Mesenchymal stem cell (in vitro differentiated cells and primary cell): ENCODE data around the gene SH3TC2. TPM values are rescaled to one million over a fixed set of nuclear protein-coding genes. Genes with fewer than 3 reads are reported as not detected.

Source experiments
- DNase-seq: peaks from one replicate; pipeline ENCODE4 v3.0.0-alpha.2; 2013
- H2AFZ ChIP-seq: one replicate; pipeline ENCODE4 v1.6.1; 2013; ENCODE audit warnings: low read depth, mild to moderate bottlenecking, control low read depth, inconsistent platforms, low read length, moderate library complexity
- H2AK5ac ChIP-seq: 2 replicates; pipeline ENCODE4 v1.6.1; 2013; ENCODE audit warnings: low read length, moderate library complexity, mild to moderate bottlenecking, inconsistent platforms; ENCODE audit not compliant: severe bottlenecking
- H2BK120ac ChIP-seq: one replicate; pipeline ENCODE4 v1.6.1; 2013; ENCODE audit warnings: low read depth, mild to moderate bottlenecking, inconsistent platforms, low read length, moderate library complexity
- H2BK12ac ChIP-seq, 2 experiments: one replicate each; pipeline ENCODE4 v1.6.1; 2013; ENCODE audit warnings: inconsistent platforms in 2 of 2, low read length in 2 of 2, mild to moderate bottlenecking in 2 of 2, moderate library complexity in 2 of 2, control low read depth in 1 of 2
- H2BK15ac ChIP-seq: one replicate; pipeline ENCODE4 v1.6.1; 2013; ENCODE audit warnings: mild to moderate bottlenecking, low read depth, inconsistent platforms; ENCODE audit not compliant: poor library complexity, severe bottlenecking
- H2BK5ac ChIP-seq: 2 replicates; pipeline ENCODE4 v1.6.1; 2013; ENCODE audit warnings: low read depth, mild to moderate bottlenecking, low read length, control low read depth, inconsistent platforms; ENCODE audit not compliant: poor library complexity, severe bottlenecking
- H3K14ac ChIP-seq, 2 experiments: one replicate each; pipeline ENCODE4 v1.6.1; 2013; ENCODE audit warnings: inconsistent platforms in 2 of 2, low read length in 2 of 2, control low read depth in 1 of 2, mild to moderate bottlenecking in 1 of 2, moderate library complexity in 1 of 2
- H3K18ac ChIP-seq, 2 experiments: one replicate each; pipeline ENCODE4 v1.6.1; 2013; ENCODE audit warnings: inconsistent platforms in 2 of 2, low read length in 2 of 2, control low read depth in 1 of 2, low read depth in 1 of 2, mild to moderate bottlenecking in 1 of 2
- H3K23ac ChIP-seq, 2 experiments: one replicate each; pipeline ENCODE4 v1.6.1; 2013; ENCODE audit warnings: inconsistent platforms in 2 of 2, low read length in 2 of 2, mild to moderate bottlenecking in 2 of 2, moderate library complexity in 2 of 2, control low read depth in 1 of 2
- H3K27ac ChIP-seq: 2 replicates; pipeline ENCODE4 v1.5.1; 2013; ENCODE audit warnings: mild to moderate bottlenecking, moderate library complexity, low read length, control low read depth, inconsistent platforms; ENCODE audit not compliant: poor library complexity, severe bottlenecking
- H3K27me3 ChIP-seq, 2 experiments: 2 replicates each; pipeline versions ENCODE4 v1.6.1 to v1.7.0; 2013; ENCODE audit warnings: low read length in 2 of 2, mild to moderate bottlenecking in 2 of 2, moderate library complexity in 2 of 2, control low read depth in 1 of 2, inconsistent platforms in 1 of 2; ENCODE audit not compliant: control insufficient read depth in 1 of 2, insufficient read depth in 1 of 2
- H3K36me3 ChIP-seq, 2 experiments: 2 replicates each; pipeline versions ENCODE4 v1.6.1 to v1.7.0; 2013; ENCODE audit warnings: low read length in 2 of 2, control low read depth in 1 of 2, inconsistent platforms in 1 of 2, low read depth in 1 of 2, mild to moderate bottlenecking in 1 of 2; ENCODE audit not compliant: insufficient read depth in 2 of 2, control insufficient read depth in 1 of 2
- H3K4ac ChIP-seq, 2 experiments: one replicate each; pipeline ENCODE4 v1.6.1; 2013; ENCODE audit warnings: inconsistent platforms in 2 of 2, low read length in 2 of 2, mild to moderate bottlenecking in 2 of 2, moderate library complexity in 2 of 2, control low read depth in 1 of 2, low read depth in 1 of 2
- H3K4me1 ChIP-seq: 2 replicates; pipeline ENCODE4 v1.6.1; 2013; ENCODE audit warnings: low read depth, low read length, control low read depth; ENCODE audit not compliant: control insufficient read depth, insufficient read depth
- H3K4me2 ChIP-seq: 2 replicates; pipeline ENCODE4 v1.6.1; 2013; ENCODE audit warnings: low read length, mild to moderate bottlenecking, inconsistent platforms; ENCODE audit not compliant: poor library complexity, severe bottlenecking
- H3K4me3 ChIP-seq, 2 experiments: 2 replicates each; pipeline versions ENCODE4 v1.5.1 to v1.7.0; 2013; ENCODE audit warnings: low read length in 2 of 2, mild to moderate bottlenecking in 2 of 2, control low read depth in 1 of 2, low read depth in 1 of 2; ENCODE audit not compliant: insufficient read depth in 1 of 2
- H3K79me1 ChIP-seq: replicated peaks from 2 replicates; pipeline ENCODE4 v1.6.1; 2013; ENCODE audit warnings: mild to moderate bottlenecking, control low read depth, low read length, inconsistent platforms; ENCODE audit not compliant: poor library complexity, severe bottlenecking
- H3K9ac ChIP-seq: 2 replicates; pipeline ENCODE4 v1.7.0; 2013; ENCODE audit warnings: mild to moderate bottlenecking, low read length, moderate library complexity
- H3K9me3 ChIP-seq: 2 replicates; pipeline ENCODE4 v1.7.0; 2013; ENCODE audit warnings: mild to moderate bottlenecking, low read length; ENCODE audit not compliant: control insufficient read depth
- H4K8ac ChIP-seq: one replicate; pipeline ENCODE4 v1.6.1; 2013; ENCODE audit warnings: inconsistent platforms, mild to moderate bottlenecking, low read length, moderate library complexity
- H4K91ac ChIP-seq: one replicate; pipeline ENCODE4 v1.6.1; 2013; ENCODE audit warnings: mild to moderate bottlenecking, low read length, inconsistent platforms
- WGBS: methylation state at CpG from one replicate; pipeline ENCODE4 v1.1.7; 2013; ENCODE audit warnings: mixed read lengths; 5-methylcytosine and 5-hydroxymethylcytosine counted together
- polyA plus RNA-seq, 2 experiments: library from polyadenylated mRNA; stranded (reverse); fragments of 200-250 nt; gene quantifications; one replicate each; pipeline ENCODE4 v1.2.3, GENCODE V29; 2013

Gene SH3TC2
- polyA plus RNA-seq (2013, experiment 1 of 2) = 1.4 TPM
- polyA plus RNA-seq (2013, experiment 2 of 2) = 0.86 TPM

- Histone ChIP-seq H2AFZ (peak within 1 kb of the TSS; percentile 58), H3K9me3 (peaks cover 5% of the 10 kb centered on the region), H3K4me3 (peak within 1 kb of the TSS in 1 of 2 experiments; percentile 14), H2BK12ac (peak within 1 kb of the TSS; percentile 65 to 92), H2BK5ac (no peak within 1 kb of the TSS), H3K18ac (peak within 1 kb of the TSS; percentile 84 to 92), H3K4me2 (peak within 1 kb of the TSS; percentile 10), H4K91ac (peak within 1 kb of the TSS; percentile 84), H3K4me1 (peaks cover 14% of the 10 kb centered on the region), H3K14ac (peak within 1 kb of the TSS in 1 of 2 experiments; percentile 89), H3K9ac (peak within 1 kb of the TSS; percentile 47), H2AK5ac (no peak within 1 kb of the TSS), H2BK15ac (peak within 1 kb of the TSS; percentile 82), H3K27ac (peak within 1 kb of the TSS; percentile 74), H3K27me3 (no peaks in the 10 kb centered on the region), H3K79me1 (no peaks in the 10 kb centered on the region), H3K4ac (peak within 1 kb of the TSS; percentile 39 to 81), H3K36me3 (no peaks in the 10 kb centered on the region), H3K23ac (no peak within 1 kb of the TSS), H4K8ac (peak within 1 kb of the TSS; percentile 72), H2BK120ac (peak within 1 kb of the TSS; percentile 95)
- DNase-seq = peak; percentile 44
- WGBS = 8% methylated on average over 8 of the region's 9 CpGs
These were observed at the start of gene SH3TC2 for GRCh38 chr5:149063017-149063687. Gene SH3TC2, minus strand, starts transcription at chr5:149063062. Its CDS starts 40 bp downstream, at chr5:149063022.

GRCh38 chr5:149110406-149110805 is 47.5 kb upstream of the SH3TC2 start:
- Histone ChIP-seq H3K4ac (no peak overlapping the region), H3K18ac (no peak overlapping the region), H4K91ac (no peak overlapping the region), H3K79me1 (no peaks in the 10 kb centered on the region), H3K27me3 (no peaks in the 10 kb centered on the region), H3K4me1 (no peaks in the 10 kb centered on the region), H3K9me3 (no peaks in the 10 kb centered on the region), H2BK120ac (no peak overlapping the region), H2AK5ac (no peak overlapping the region), H2BK5ac (no peak overlapping the region), H4K8ac (no peak overlapping the region), H3K27ac (no peak overlapping the region), H2BK15ac (no peak overlapping the region), H2AFZ (no peak overlapping the region), H3K4me2 (no peak overlapping the region), H3K23ac (no peak overlapping the region), H3K36me3 (no peaks in the 10 kb centered on the region), H3K4me3 (no peak overlapping the region), H3K9ac (no peak overlapping the region), H3K14ac (no peak overlapping the region), H2BK12ac (no peak overlapping the region)
- DNase-seq = peak; percentile 28
- WGBS = 82% methylated on average over 4 of the region's 4 CpGs

- Histone ChIP-seq H3K4me3 (no peak overlapping the region), H3K27ac (no peak overlapping the region), H3K4me2 (no peak overlapping the region), H2BK5ac (no peak overlapping the region), H3K27me3 (no peaks in the 10 kb centered on the region), H3K4me1 (no peaks in the 10 kb centered on the region), H4K8ac (no peak overlapping the region), H3K9me3 (no peaks in the 10 kb centered on the region), H3K18ac (no peak overlapping the region), H3K4ac (no peak overlapping the region), H2BK15ac (no peak overlapping the region), H4K91ac (no peak overlapping the region), H3K14ac (no peak overlapping the region), H3K36me3 (no peaks in the 10 kb centered on the region), H2BK12ac (no peak overlapping the region), H3K79me1 (no peaks in the 10 kb centered on the region), H2AFZ (no peak overlapping the region), H2BK120ac (no peak overlapping the region), H3K23ac (no peak overlapping the region), H2AK5ac (no peak overlapping the region), H3K9ac (no peak overlapping the region)
- no peak for DNase-seq
- WGBS = 100% methylated on average over 1 of the region's 2 CpGs
These were observed 45.9 kb upstream of the SH3TC2 start for GRCh38 chr5:149108651-149109280.

- Histone ChIP-seq H3K14ac (no peak overlapping the region), H2BK5ac (no peak overlapping the region), H3K4me2 (no peak overlapping the region), H3K4ac (no peak overlapping the region), H3K4me1 (no peaks in the 10 kb centered on the region), H3K9me3 (peaks cover 44% of the 10 kb centered on the region), H3K18ac (no peak overlapping the region), H2BK120ac (no peak overlapping the region), H3K23ac (no peak overlapping the region), H2AFZ (no peak overlapping the region), H3K36me3 (no peaks in the 10 kb centered on the region), H3K9ac (no peak overlapping the region), H4K91ac (no peak overlapping the region), H3K27ac (no peak overlapping the region), H2AK5ac (no peak overlapping the region), H4K8ac (no peak overlapping the region), H2BK12ac (no peak overlapping the region), H2BK15ac (no peak overlapping the region), H3K27me3 (no peaks in the 10 kb centered on the region), H3K4me3 (no peak overlapping the region), H3K79me1 (no peaks in the 10 kb centered on the region)
- DNase-seq = no peak
These were observed 37.5 kb upstream of the SH3TC2 start for GRCh38 chr5:149100331-149100730.
